ENCODE measurements around the gene TTLL9.

Gene TTLL9

DNA sequence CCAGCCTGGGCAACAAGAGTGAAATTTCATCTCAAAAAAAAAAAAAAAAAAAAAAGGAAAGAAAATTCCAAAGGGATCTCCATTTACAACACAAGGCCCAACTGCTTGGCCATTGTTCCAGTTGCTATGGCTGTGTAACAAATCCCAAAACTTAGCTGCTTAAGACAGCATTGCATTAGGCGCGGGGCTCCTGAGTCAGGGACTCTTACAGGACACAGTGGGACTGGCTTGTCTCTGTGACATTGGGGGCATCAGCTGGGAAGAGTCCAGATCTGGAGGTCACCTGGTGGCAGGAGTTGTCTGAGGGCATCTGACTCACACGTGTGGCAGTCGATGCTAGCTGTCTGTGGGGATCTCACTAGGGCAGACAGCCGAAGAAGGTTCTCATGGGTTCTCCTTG lies 35.6 kb downstream of the TTLL9 start:
- TF ChIP-seq, protein P1, sequence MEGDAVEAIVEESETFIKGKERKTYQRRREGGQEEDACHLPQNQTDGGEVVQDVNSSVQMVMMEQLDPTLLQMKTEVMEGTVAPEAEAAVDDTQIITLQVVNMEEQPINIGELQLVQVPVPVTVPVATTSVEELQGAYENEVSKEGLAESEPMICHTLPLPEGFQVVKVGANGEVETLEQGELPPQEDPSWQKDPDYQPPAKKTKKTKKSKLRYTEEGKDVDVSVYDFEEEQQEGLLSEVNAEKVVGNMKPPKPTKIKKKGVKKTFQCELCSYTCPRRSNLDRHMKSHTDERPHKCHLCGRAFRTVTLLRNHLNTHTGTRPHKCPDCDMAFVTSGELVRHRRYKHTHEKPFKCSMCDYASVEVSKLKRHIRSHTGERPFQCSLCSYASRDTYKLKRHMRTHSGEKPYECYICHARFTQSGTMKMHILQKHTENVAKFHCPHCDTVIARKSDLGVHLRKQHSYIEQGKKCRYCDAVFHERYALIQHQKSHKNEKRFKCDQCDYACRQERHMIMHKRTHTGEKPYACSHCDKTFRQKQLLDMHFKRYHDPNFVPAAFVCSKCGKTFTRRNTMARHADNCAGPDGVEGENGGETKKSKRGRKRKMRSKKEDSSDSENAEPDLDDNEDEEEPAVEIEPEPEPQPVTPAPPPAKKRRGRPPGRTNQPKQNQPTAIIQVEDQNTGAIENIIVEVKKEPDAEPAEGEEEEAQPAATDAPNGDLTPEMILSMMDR (IDR thresholded peaks at IDR 0.05; ENCODE audit: unreplicated experiment in 3 of 3) = no peak
- no peaks in the 10 kb centered on the region for H3K27me3 Mint-ChIP-seq (ENCODE audit: low read depth)
- no peak overlapping the region for H3K4me3 Mint-ChIP-seq

DNA sequence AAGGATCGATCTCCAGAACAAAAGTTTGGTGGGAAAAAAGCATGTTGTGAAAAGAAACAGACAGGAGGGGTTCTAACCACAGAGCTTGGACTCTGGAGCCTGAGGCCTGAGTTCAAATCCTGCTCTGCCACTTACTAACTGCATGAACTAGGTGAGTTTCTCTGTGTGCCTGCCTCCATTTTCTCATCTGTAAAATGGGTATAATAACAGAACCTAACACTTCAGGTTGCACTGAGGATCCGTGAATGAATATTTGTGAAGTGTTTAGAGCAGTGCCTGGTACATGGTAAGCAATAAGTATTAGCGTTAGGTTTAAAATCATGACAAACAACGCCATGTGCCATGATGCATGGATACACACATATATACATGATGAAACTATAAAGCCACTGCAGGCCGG lies 36.6 kb downstream of the TTLL9 start:
- TF ChIP-seq, protein P1 (IDR thresholded peaks at IDR 0.05; ENCODE audit: unreplicated experiment in 3 of 3) = no peak
- Mint-ChIP-seq H3K36me3 (ENCODE audit: low read depth) (no peaks in the 10 kb centered on the region), H3K27me3 (ENCODE audit: low read depth) (no peaks in the 10 kb centered on the region), H3K4me1 (no peaks in the 10 kb centered on the region), H3K9me3 (no peaks in the 10 kb centered on the region), H3K27ac (no peak overlapping the region), H3K4me3 (no peak overlapping the region)

More for the DNA sequence above, 35.6 kb downstream of the TTLL9 start:
- H3K36me3 Mint-ChIP-seq (ENCODE audit: low read depth) = no peaks in the 10 kb centered on the region
- no peaks in the 10 kb centered on the region for H3K9me3 Mint-ChIP-seq
- no peak overlapping the region for H3K27ac Mint-ChIP-seq
- no peaks in the 10 kb centered on the region for H3K4me1 Mint-ChIP-seq

DNA sequence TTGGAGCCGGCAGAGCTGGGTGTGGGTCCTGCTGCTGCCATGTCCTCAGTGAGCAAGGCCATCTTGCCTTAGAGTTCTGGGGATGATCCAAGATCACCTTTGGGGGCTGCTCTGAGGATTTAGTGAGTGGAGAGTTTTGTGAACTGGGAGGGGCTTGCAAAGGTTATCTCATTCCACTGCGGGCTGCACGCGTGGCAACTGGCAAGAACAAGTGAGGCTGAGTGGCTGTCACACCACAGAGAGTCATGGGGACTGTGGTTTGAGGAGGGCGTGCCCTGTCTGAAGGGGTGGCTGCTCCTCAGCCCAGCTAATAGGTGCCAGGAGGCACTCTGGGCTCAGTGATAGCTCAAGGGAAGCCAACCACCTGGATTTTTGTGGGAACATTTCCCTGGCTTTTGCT lies 37.6 kb downstream of the TTLL9 start:
- Mint-ChIP-seq H3K4me3 (no peak overlapping the region), H3K4me1 (no peaks in the 10 kb centered on the region), H3K27me3 (ENCODE audit: low read depth) (no peaks in the 10 kb centered on the region), H3K27ac (no peak overlapping the region), H3K36me3 (ENCODE audit: low read depth) (no peaks in the 10 kb centered on the region), H3K9me3 (no peaks in the 10 kb centered on the region)
- TF ChIP-seq, protein P1 (IDR thresholded peaks at IDR 0.05; ENCODE audit: unreplicated experiment in 3 of 3) = no peak

DNA sequence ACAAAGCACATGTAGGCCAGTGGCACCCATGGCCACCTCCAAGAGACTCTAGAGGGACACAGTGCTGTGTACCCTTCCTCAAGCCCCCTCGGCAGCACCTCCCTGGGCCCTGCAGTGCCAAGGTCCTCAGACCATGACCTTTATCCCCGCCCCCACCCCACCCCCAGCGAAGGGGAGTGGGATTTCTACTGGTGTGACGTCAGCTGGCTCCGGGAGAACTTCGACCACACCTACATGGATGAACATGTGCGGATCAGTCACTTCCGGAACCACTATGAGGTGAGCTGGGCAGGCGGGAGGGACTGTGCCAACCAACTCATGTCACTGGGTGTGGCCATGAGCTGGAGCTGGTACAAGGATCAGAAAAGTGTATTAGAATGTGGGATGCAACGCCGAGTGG lies 38.0 kb downstream of the TTLL9 start:
- TF ChIP-seq, protein P1 (IDR thresholded peaks at IDR 0.05; ENCODE audit: unreplicated experiment in 3 of 3) = no peak
- Mint-ChIP-seq H3K36me3 (ENCODE audit: low read depth) (no peaks in the 10 kb centered on the region), H3K4me1 (no peaks in the 10 kb centered on the region), H3K27ac (no peak overlapping the region), H3K27me3 (ENCODE audit: low read depth) (no peaks in the 10 kb centered on the region), H3K9me3 (no peaks in the 10 kb centered on the region), H3K4me3 (no peak overlapping the region)

DNA sequence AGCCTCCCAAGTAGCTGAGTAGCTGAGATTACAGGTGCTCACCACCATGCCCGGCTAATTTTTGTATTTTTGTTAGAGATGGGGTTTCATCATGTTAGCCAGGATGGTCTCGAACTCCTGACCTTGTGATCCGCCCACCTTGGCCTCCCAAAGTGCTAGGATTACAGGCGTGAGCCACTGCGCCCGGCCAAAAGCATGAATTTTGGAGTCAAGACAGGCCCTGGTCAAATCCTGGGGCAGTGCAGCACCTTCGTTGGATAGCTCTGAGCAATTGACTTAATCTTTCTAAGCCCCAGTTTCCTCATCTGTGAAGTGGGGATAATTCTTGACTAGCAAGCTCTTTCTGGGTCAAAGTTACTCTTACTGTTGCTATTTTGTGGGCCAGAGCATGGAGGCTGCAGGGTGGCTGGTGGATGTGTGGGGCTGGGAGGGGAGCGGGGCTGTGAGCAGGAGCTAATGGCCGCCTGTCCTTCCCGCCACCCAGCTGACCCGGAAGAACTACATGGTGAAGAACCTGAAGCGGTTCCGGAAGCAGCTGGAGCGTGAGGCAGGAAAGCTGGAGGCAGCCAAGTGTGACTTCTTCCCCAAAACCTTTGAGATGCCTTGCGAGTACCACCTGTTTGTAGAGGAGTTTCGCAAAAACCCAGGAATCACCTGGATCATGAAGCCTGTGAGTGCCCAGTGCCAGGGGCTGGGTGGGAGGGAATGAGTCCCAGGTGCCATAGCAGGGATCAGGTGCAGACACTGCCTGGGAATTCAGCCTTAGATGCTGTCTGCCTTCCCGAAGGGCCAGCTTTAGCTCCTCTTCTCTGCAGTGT lies 39.0 kb downstream of the TTLL9 start:
- Mint-ChIP-seq H3K27ac (no peak overlapping the region), H3K9me3 (no peaks in the 10 kb centered on the region), H3K36me3 (ENCODE audit: low read depth) (no peaks in the 10 kb centered on the region), H3K4me3 (no peak overlapping the region), H3K4me1 (peaks cover 8% of the 10 kb centered on the region), H3K27me3 (ENCODE audit: low read depth) (peaks cover 2% of the 10 kb centered on the region)
- TF ChIP-seq, protein P1 (IDR thresholded peaks at IDR 0.05; ENCODE audit: unreplicated experiment in 3 of 3) = no peak
